ENCODE results near the gene MTOR.
"Not testable (repeated sequence)": the region's sequence is repeated elsewhere in the genome, so short reads cannot be mapped to it uniquely, and the experiment has no call there.

The MTOR gene

GRCh38 chr1:11180342-11180744 lies 82.0 kb downstream of the MTOR start:
- no peak for DNase-seq (ENCODE audit: low read depth in 2 of 2)

GRCh38 chr1:11179749-11180148 lies 82.6 kb downstream of the MTOR start:
- not testable (repeated sequence) for DNase-seq (ENCODE audit: low read depth in 2 of 2)

GRCh38 chr1:11179125-11179524 lies 83.2 kb downstream of the MTOR start:
- DNase-seq (ENCODE audit: low read depth in 2 of 2): no peak

GRCh38 chr1:11178021-11179015 lies 84.0 kb downstream of the MTOR start:
- DNase-seq (ENCODE audit: low read depth in 2 of 2): no peak

GRCh38 chr1:11176081-11176706 lies 86.2 kb downstream of the MTOR start:
- DNase-seq (ENCODE audit: low read depth in 2 of 2): no peak

- no peak for DNase-seq (ENCODE audit: low read depth in 2 of 2)
Observed at GRCh38 chr1:11175461-11175860, 86.9 kb downstream of the MTOR start.

- DNase-seq (ENCODE audit: low read depth in 2 of 2): no peak
Observed at GRCh38 chr1:11174261-11174942, 87.9 kb downstream of the MTOR start.

GRCh38 chr1:11170102-11170501 lies 92.2 kb downstream of the MTOR start:
- DNase-seq (ENCODE audit: low read depth in 2 of 2): no peak

GRCh38 chr1:11169202-11169601 lies 93.1 kb downstream of the MTOR start:
- no peak for DNase-seq (ENCODE audit: low read depth in 2 of 2)

GRCh38 chr1:11168731-11169130 lies 93.6 kb downstream of the MTOR start:
- no peak for DNase-seq (ENCODE audit: low read depth in 2 of 2)

GRCh38 chr1:11166744-11167143 lies 95.6 kb downstream of the MTOR start:
- DNase-seq (ENCODE audit: low read depth in 2 of 2): not testable (repeated sequence)

- DNase-seq (ENCODE audit: low read depth in 2 of 2): not testable (repeated sequence)
Observed at GRCh38 chr1:11162752-11163151, 99.6 kb downstream of the MTOR start.

- no peak for DNase-seq (ENCODE audit: low read depth in 2 of 2)
Observed at GRCh38 chr1:11158720-11159321, 103.5 kb downstream of the MTOR start.

GRCh38 chr1:11158291-11158690 lies 104.1 kb downstream of the MTOR start:
- no peak for DNase-seq (ENCODE audit: low read depth in 2 of 2)

- DNase-seq (ENCODE audit: low read depth in 2 of 2): no peak
Observed at GRCh38 chr1:11157867-11158266, 104.5 kb downstream of the MTOR start.

GRCh38 chr1:11157394-11157793 lies 105.0 kb downstream of the MTOR start:
- DNase-seq (ENCODE audit: low read depth in 2 of 2): no peak

- peak in 1 of 2 donors; percentile 5 for DNase-seq (ENCODE audit: low read depth in 2 of 2)
Observed at GRCh38 chr1:11156963-11157362, 105.4 kb downstream of the MTOR start.

- no peak for DNase-seq (ENCODE audit: low read depth in 2 of 2)
Observed at GRCh38 chr1:11156441-11156840, 105.9 kb downstream of the MTOR start.

GRCh38 chr1:11153184-11153583 lies 109.2 kb downstream of the MTOR start:
- DNase-seq (ENCODE audit: low read depth in 2 of 2): no peak

GRCh38 chr1:11152755-11153154 lies 109.6 kb downstream of the MTOR start:
- DNase-seq (ENCODE audit: low read depth in 2 of 2): no peak

- no peak for DNase-seq (ENCODE audit: low read depth in 2 of 2)
Observed at GRCh38 chr1:11151826-11152612, 110.3 kb downstream of the MTOR start.
